ENCODE results near the gene TRDN. TPM values are rescaled to one million over a fixed set of nuclear protein-coding genes. Genes with fewer than 3 reads are reported as not detected.
"Not testable (repeated sequence)": the region's sequence is repeated elsewhere in the genome, so short reads cannot be mapped to it uniquely, and the experiment has no call there.

TRDN gene
- total RNA-seq, 1 experiment from 2014 or later, result not detected

- DNase-seq (ENCODE audit: low read depth, low spot score), result no peak
- in situ Hi-C loops (cut with HindIII; ENCODE audit: low pct_unique_long_range_greater_than_20kb, low sequenced_read_pairs), result no loop called here
These were observed 341.1 kb downstream of the TRDN start for GRCh38 chr6:123295672-123296071.

DNA sequence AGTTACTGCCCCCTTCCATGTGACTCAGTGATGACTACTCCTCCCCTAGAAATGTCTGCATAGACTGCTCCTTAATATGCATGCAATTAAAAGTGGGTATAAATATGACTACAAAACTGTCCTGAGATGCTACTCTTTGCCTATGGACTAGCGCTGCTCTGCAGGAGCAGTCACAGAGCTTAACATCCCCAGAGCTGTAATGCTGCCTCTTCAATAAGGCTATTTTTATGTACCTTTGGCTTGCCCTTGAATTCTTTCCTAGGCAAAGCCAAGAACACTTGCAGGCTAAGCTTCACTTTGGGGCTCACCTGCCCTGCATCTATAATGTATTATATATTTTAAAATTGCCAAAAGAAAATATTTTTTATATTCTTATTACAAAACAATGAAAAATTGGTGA, 341.6 kb downstream of the TRDN start:
- in situ Hi-C loops (cut with HindIII; ENCODE audit: low pct_unique_long_range_greater_than_20kb, low sequenced_read_pairs), result no loop called here
- no peak for DNase-seq (ENCODE audit: low read depth, low spot score)

DNA sequence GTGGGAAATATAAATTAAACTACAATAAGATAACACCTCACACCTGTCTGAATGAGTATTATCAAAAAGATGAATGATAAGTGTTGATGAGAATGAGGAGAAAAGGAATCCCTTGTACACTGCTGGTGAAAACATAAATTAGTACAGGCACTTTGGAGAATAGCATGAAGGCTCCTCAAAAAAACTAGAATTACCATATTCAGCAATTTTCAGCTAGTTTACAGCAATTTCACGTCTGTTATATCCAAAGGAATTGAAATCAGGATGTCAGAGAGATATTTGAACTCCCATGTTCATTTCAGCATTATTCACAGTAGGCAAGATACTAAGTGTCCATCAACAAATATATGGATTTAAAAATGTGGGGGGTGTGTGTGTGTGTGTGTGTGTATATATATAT, 348.1 kb downstream of the TRDN start:
- in situ Hi-C loops (cut with HindIII; ENCODE audit: low pct_unique_long_range_greater_than_20kb, low sequenced_read_pairs), result no loop called here
- DNase-seq (ENCODE audit: low read depth, low spot score), result no peak

GRCh38 chr6:123276546-123276980, 360.2 kb downstream of the TRDN start:
- DNase-seq (ENCODE audit: low read depth, low spot score), result no peak
- in situ Hi-C loops (cut with HindIII; ENCODE audit: low pct_unique_long_range_greater_than_20kb, low sequenced_read_pairs), result no loop called here

DNA sequence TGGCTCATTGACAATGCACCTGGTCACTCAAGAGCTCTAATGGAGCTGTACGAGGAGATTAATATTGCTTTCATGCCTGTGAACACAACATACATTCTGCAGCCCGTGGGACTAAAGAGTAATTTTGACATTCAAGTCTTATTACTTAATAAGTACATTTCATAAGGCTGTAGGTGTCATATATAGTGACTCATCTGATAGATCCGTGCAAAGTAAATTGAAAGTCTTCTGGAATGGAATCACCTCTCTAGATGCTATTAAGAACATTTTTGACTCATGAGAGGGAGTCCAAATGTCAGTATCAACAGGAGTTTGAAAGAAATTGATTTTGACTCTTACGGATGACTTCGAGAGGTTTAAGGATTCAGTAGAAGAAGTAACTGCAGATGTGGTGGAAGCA, 372.8 kb downstream of the TRDN start:
- in situ Hi-C loops (cut with HindIII; ENCODE audit: low pct_unique_long_range_greater_than_20kb, low sequenced_read_pairs), result no loop called here
- DNase-seq (ENCODE audit: low read depth, low spot score), result no peak

GRCh38 chr6:123240626-123241025, 396.1 kb downstream of the TRDN start:
- in situ Hi-C loops (cut with HindIII; ENCODE audit: low pct_unique_long_range_greater_than_20kb, low sequenced_read_pairs), result no loop called here

GRCh38 chr6:123233336-123233735, 403.4 kb downstream of the TRDN start:
- no peak for DNase-seq (ENCODE audit: low read depth, low spot score)
- in situ Hi-C loops (cut with HindIII; ENCODE audit: low pct_unique_long_range_greater_than_20kb, low sequenced_read_pairs), result no loop called here

More at GRCh38 chr6:123240626-123241025, 396.1 kb downstream of the TRDN start:
- DNase-seq (ENCODE audit: low read depth, low spot score), result no peak

DNA sequence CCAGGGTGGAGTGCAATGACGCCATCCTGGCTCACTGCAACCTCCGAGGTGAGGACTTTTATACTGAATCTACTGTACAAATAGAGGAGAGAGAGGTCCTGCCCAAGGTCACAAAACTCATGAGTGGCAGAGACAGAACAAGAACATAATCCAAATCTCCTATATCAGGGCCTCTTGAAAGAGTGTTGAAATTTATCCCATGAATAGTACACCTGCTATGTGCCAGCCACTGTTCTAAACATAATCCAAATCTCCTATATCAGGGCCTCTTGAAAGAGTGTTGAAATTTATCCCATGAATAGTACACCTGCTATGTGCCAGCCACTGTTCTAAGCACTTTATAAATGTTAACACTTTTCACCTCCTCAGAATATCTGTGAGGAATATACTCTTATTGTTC, 409.0 kb downstream of the TRDN start:
- DNase-seq (ENCODE audit: low read depth, low spot score); in situ Hi-C loops (cut with HindIII; ENCODE audit: low pct_unique_long_range_greater_than_20kb, low sequenced_read_pairs): not testable (repeated sequence)

DNA sequence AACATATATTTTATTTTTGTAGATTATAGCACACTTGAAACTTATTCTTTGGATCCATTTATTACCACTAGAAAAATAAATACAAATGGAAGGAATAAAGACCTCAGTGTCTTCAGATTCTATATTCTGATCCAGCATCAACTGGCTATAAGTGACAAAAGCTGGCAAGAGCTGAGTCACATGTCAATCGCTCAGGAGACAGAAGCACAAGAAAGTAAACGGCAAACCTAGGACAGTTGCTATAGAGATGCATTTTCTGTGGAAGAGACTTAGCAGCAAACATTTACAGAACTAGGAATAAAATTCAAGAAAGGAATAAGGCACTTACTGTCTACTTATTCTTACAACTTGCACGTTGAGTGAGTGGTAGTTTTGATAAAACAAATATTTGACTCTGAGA, 410.4 kb downstream of the TRDN start:
- no peak for DNase-seq (ENCODE audit: low read depth, low spot score)
- in situ Hi-C loops (cut with HindIII; ENCODE audit: low pct_unique_long_range_greater_than_20kb, low sequenced_read_pairs), result no loop called here

DNA sequence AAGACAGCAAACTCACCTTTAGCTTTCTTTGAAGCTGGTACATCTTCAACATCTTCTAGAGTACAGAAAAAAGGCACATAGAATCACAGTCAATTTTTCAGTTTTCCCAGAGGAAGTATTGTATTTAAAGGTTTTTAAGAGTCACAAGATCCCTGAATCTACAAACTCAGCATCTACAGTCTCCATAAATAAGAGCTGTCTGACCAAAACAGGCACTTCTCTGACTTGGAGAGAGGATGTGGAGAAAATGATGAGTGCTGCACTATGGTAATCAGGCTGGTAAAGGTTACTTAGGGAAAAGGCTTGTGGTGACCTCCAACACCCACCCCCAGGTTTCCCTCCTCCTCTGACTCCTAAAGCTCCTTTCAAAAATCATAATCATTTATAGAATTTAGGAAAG, 412.7 kb downstream of the TRDN start:
- in situ Hi-C loops (cut with HindIII; ENCODE audit: low pct_unique_long_range_greater_than_20kb, low sequenced_read_pairs), result no loop called here
- no peak for DNase-seq (ENCODE audit: low read depth, low spot score)

GRCh38 chr6:123223461-123223860, 413.3 kb downstream of the TRDN start:
- in situ Hi-C loops (cut with HindIII; ENCODE audit: low pct_unique_long_range_greater_than_20kb, low sequenced_read_pairs), result no loop called here
- no peak for DNase-seq (ENCODE audit: low read depth, low spot score)

GRCh38 chr6:123215211-123215610, 421.5 kb downstream of the TRDN start:
- peak; percentile 71 for DNase-seq (ENCODE audit: low read depth, low spot score)
- in situ Hi-C loops (cut with HindIII; ENCODE audit: low pct_unique_long_range_greater_than_20kb, low sequenced_read_pairs), result no loop called here

DNA sequence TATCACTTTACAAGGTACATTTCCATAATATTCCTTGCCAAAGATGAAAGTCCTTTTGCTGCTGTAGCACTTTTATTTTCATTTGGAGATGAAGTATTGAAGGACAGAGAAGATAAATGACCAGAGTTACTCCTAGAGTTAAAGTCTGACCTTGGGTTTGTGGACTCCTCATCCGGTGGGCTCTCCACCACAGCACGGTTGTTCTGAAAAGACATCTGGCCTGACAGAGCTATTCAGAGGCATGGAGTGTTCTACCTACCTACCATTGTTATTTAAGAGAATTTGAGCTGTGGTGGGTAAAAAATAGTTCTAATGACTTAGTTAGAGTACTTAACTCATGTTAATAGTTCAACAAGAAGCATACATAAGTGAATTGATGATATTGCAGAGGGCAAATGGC, 422.3 kb downstream of the TRDN start:
- no peak for DNase-seq (ENCODE audit: low read depth, low spot score)
- in situ Hi-C loops (cut with HindIII; ENCODE audit: low pct_unique_long_range_greater_than_20kb, low sequenced_read_pairs), result no loop called here

GRCh38 chr6:123213921-123214320, 422.8 kb downstream of the TRDN start:
- in situ Hi-C loops (cut with HindIII; ENCODE audit: low pct_unique_long_range_greater_than_20kb, low sequenced_read_pairs), result no loop called here
- no peak for DNase-seq (ENCODE audit: low read depth, low spot score)

DNA sequence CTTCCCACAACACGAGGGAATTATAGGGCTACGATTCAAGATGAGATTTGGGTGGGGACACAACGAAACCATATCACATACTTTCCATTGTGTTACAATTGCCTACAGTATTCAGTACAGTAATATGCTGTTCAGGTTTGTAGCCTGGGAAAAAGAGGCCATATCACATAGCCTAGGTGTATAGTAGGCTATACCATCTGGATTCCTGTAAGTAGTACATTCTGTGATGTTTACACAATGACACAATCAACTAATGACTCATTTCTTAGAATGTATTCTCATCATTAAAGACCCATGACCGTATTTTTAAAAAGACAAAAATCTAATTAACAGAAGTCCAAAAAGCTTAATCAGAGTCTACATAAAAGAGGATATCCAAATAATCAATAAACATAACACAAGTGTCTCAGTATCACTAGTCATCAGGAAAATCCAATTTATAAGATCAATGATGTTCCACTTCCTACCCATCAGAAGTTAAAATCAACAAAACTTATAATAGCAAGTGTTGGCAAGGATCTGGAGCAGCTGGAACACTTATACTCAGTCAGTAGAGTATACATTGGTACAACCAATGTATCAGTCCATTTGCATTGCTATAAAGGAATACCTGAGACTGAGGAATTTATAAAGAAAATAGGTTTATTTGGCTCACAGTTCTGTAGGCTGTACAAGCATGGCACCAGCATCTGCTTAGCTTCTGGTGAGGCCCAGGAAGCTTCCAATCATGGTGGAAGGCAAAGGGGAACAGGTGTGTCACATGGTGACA, 424.8 kb downstream of the TRDN start:
- in situ Hi-C loops (cut with HindIII; ENCODE audit: low pct_unique_long_range_greater_than_20kb, low sequenced_read_pairs), result no loop called here
- no peak for DNase-seq (ENCODE audit: low read depth, low spot score)

GRCh38 chr6:123210645-123211044, 426.1 kb downstream of the TRDN start:
- in situ Hi-C loops (cut with HindIII; ENCODE audit: low pct_unique_long_range_greater_than_20kb, low sequenced_read_pairs), result no loop called here
- DNase-seq (ENCODE audit: low read depth, low spot score), result no peak

DNA sequence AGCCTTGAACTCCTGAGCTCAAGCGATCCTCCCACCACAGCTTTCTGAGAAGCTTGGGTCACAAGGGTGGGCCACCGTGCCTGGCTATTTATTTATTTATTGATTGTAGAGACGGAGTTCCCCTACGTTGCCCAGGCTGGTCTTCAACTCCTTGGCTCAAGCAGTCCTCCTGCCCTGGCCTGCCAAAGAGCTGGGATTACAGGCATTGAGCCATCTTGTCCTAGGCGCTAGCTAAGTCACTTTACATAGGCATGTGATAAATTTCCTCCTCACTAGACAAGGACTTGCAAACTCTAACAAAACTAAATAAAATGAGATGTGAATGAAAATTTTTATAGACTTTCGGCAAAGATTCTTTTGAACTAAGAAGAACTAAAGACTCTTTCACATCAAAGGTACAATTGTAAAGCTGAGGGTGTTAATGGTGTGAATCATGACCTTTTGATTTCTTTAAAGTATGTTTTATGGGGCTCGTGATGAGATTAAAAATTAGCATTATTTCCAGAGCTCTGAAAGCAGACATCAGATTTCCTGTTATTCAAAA, 428.7 kb downstream of the TRDN start:
- in situ Hi-C loops (cut with HindIII; ENCODE audit: low pct_unique_long_range_greater_than_20kb, low sequenced_read_pairs), result no loop called here
- no peak for DNase-seq (ENCODE audit: low read depth, low spot score)

GRCh38 chr6:123203928-123204327, 432.8 kb downstream of the TRDN start:
- no peak for DNase-seq (ENCODE audit: low read depth, low spot score)
- in situ Hi-C loops (cut with HindIII; ENCODE audit: low pct_unique_long_range_greater_than_20kb, low sequenced_read_pairs), result no loop called here

DNA sequence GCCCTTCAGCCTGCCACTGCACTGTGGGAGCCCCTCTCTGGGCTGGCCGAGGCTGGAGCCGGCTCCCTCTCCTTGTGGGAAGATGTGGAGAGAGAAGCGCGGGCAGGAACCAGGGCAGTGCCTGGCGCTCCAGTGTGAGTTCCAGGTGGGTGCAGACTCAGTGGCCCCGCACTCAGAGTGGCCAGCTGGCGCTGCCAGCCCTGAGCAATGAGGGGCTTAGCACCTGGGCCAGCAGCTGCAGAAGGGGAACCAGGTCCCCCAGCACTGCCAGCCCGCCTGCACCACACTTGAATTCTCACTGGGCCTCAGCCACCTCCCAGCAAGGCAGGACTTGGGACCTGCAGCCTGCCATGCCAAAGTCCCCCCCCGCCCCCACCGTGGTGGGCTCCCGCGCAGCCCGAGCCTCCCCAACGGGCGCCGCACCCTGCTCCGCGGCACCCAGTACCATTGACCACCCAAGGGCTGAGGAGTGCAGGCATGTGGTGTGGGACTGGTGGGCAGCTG, 434.8 kb downstream of the TRDN start:
- no peak for DNase-seq (ENCODE audit: low read depth, low spot score)
- in situ Hi-C loops (cut with HindIII; ENCODE audit: low pct_unique_long_range_greater_than_20kb, low sequenced_read_pairs), result no loop called here
